Immature natural killer cell (primary cell): ENCODE results near the gene SNX24. TPM values are rescaled to one million over a fixed set of nuclear protein-coding genes. Genes with fewer than 3 reads are reported as not detected.

Experiments
- DNase-seq, 3 donors: peaks; one replicate each; pipeline ENCODE4 v3.0.0; 2022; ENCODE audit warnings: mixed read lengths in 1 of 3
- H3K27ac Mint-ChIP-seq, 6 donors: one replicate each; pipeline ENCODE4 v1.8.0; 2020; ENCODE audit warnings: mixed read lengths in 6 of 6, mild to moderate bottlenecking in 5 of 6, inconsistent platforms in 4 of 6, moderate library complexity in 3 of 6
- H3K27me3 Mint-ChIP-seq, 3 donors: one replicate each; pipeline ENCODE4 v1.8.0; 2020 to 2021; ENCODE audit warnings: low read depth in 3 of 3, mild to moderate bottlenecking in 3 of 3, mixed read lengths in 3 of 3, moderate library complexity in 3 of 3, inconsistent platforms in 1 of 3
- H3K36me3 Mint-ChIP-seq, 3 donors: one replicate each; pipeline ENCODE4 v1.8.0; 2020; ENCODE audit warnings: mixed read lengths in 3 of 3, inconsistent platforms in 2 of 3, mild to moderate bottlenecking in 2 of 3
- H3K4me1 Mint-ChIP-seq, 2 donors: one replicate each; pipeline ENCODE4 v1.8.0; 2020; ENCODE audit warnings: inconsistent platforms in 2 of 2, mild to moderate bottlenecking in 2 of 2, mixed read lengths in 2 of 2, moderate library complexity in 1 of 2
- H3K4me3 Mint-ChIP-seq, 5 donors: one replicate each; pipeline ENCODE4 v1.8.0; 2020; ENCODE audit warnings: mild to moderate bottlenecking in 5 of 5, mixed read lengths in 5 of 5, inconsistent platforms in 3 of 5, moderate library complexity in 3 of 5
- H3K9me3 Mint-ChIP-seq, 6 donors: one replicate each; pipeline ENCODE4 v1.8.0; 2020; ENCODE audit warnings: mild to moderate bottlenecking in 6 of 6, mixed read lengths in 6 of 6, inconsistent platforms in 4 of 6, moderate library complexity in 3 of 6
- polyA plus RNA-seq, 3 donors: library from polyadenylated mRNA; unstranded; fragments of 300-500 nt; fragmentation: Illumina TruSeq; gene quantifications; one replicate each; pipeline ENCODE4 v1.2.3, GENCODE V29; 2021

Gene SNX24
- polyA plus RNA-seq, 3 donors from 2014 or later = 2.1 to 6.4 (median 2.9) TPM

- DNase-seq = no peak
- Mint-ChIP-seq H3K4me3 (no peak overlapping the region), H3K36me3 (peaks cover 0 to 12% (median 3%) of the 10 kb centered on the region in 3 donors), H3K27me3 (no peaks in the 10 kb centered on the region), H3K4me1 (peaks cover 5 to 15% of the 10 kb centered on the region in 2 donors), H3K27ac (no peak overlapping the region), H3K9me3 (no peaks in the 10 kb centered on the region)
Measured at GRCh38 chr5:122880749-122881148, 35.3 kb downstream of the SNX24 start.

- H3K4me3 Mint-ChIP-seq = no peak overlapping the region
- H3K27me3 Mint-ChIP-seq = peaks cover 0 to 3% (median 0%) of the 10 kb centered on the region in 3 donors
- no peak for DNase-seq
- peak overlapping the region in 1 of 6 donors; percentile 7 for H3K27ac Mint-ChIP-seq
- H3K4me1 Mint-ChIP-seq = peaks cover 0 to under 1% of the 10 kb centered on the region in 2 donors
- H3K9me3 Mint-ChIP-seq = no peaks in the 10 kb centered on the region
- H3K36me3 Mint-ChIP-seq = peaks cover 0 to 5% (median 0%) of the 10 kb centered on the region in 3 donors
Measured at GRCh38 chr5:122882831-122883230, 37.4 kb downstream of the SNX24 start.

GRCh38 chr5:122885045-122885517 is 39.7 kb downstream of the SNX24 start:
- peaks cover 0 to 3% (median 0%) of the 10 kb centered on the region in 3 donors for H3K27me3 Mint-ChIP-seq
- H3K4me3 Mint-ChIP-seq = no peak overlapping the region
- no peak for DNase-seq
- H3K4me1 Mint-ChIP-seq = no peaks in the 10 kb centered on the region
- no peaks in the 10 kb centered on the region for H3K9me3 Mint-ChIP-seq
- H3K27ac Mint-ChIP-seq = no peak overlapping the region
- H3K36me3 Mint-ChIP-seq = no peaks in the 10 kb centered on the region

- DNase-seq = no peak
- peak overlapping the region in 1 of 6 donors; percentile 7 for H3K27ac Mint-ChIP-seq
- no peak overlapping the region for H3K4me3 Mint-ChIP-seq
- H3K9me3 Mint-ChIP-seq = no peaks in the 10 kb centered on the region
- H3K27me3 Mint-ChIP-seq = peaks cover 0 to 3% (median 0%) of the 10 kb centered on the region in 3 donors
- H3K4me1 Mint-ChIP-seq = no peaks in the 10 kb centered on the region
- no peaks in the 10 kb centered on the region for H3K36me3 Mint-ChIP-seq
Measured at GRCh38 chr5:122885891-122886290, 40.5 kb downstream of the SNX24 start.

DNA sequence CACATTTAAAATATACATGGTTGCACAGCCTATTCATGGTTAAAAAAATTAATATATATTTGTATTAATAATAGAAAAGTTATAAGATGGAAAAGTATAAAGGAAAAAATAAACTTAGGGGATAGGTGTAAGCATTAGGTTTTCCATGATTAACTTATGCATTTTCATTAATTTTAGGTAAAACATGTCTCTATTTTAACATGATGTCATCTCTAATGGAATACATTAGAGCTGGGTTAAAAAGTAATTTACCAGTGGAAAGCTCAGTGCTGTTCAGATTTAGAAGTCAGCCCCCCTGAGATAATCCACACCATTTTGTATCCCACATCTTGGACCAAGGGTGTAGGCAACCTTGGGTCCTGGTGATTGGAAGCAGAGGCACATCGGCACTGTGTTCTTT is 49.7 kb downstream of the SNX24 start:
- Mint-ChIP-seq H3K4me3 (no peak overlapping the region), H3K9me3 (no peaks in the 10 kb centered on the region), H3K27me3 (no peaks in the 10 kb centered on the region), H3K36me3 (no peaks in the 10 kb centered on the region), H3K27ac (no peak overlapping the region), H3K4me1 (no peaks in the 10 kb centered on the region)
- DNase-seq = no peak

- Mint-ChIP-seq H3K9me3 (no peaks in the 10 kb centered on the region), H3K27me3 (no peaks in the 10 kb centered on the region), H3K36me3 (no peaks in the 10 kb centered on the region), H3K4me3 (no peak overlapping the region), H3K27ac (no peak overlapping the region), H3K4me1 (peaks cover 4 to 7% of the 10 kb centered on the region in 2 donors)
- peak in 1 of 3 donors; percentile 9 for DNase-seq
Measured at GRCh38 chr5:122896598-122897282, 51.3 kb downstream of the SNX24 start.

GRCh38 chr5:122897283-122897602 is 51.8 kb downstream of the SNX24 start:
- no peak overlapping the region for H3K27ac Mint-ChIP-seq
- no peak overlapping the region for H3K4me3 Mint-ChIP-seq
- H3K36me3 Mint-ChIP-seq = no peaks in the 10 kb centered on the region
- H3K27me3 Mint-ChIP-seq = peaks cover 0 to 3% (median 0%) of the 10 kb centered on the region in 3 donors
- H3K9me3 Mint-ChIP-seq = no peaks in the 10 kb centered on the region
- DNase-seq = no peak
- peaks cover 9 to 12% of the 10 kb centered on the region in 2 donors for H3K4me1 Mint-ChIP-seq

DNA sequence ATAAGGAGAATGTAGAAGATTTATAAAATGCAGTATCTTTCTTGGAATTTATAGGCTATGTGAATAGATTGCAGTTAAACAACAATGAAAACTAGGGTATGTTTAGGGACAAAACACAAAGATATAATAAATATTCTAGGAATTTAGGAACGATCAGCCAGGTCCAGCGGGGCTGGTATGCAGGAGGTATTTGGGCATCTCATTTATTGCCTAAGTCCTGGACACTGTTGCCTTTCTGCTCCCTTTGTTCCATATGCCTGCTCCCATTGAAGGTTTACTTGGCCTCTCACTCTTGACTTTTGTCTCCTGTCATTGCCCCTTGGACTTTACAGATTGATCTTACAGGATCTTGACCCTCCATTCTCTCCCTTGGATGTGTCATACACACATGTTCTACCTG is 55.9 kb downstream of the SNX24 start:
- Mint-ChIP-seq H3K4me3 (no peak overlapping the region), H3K27me3 (peaks cover 0 to 7% (median 4%) of the 10 kb centered on the region in 3 donors), H3K27ac (no peak overlapping the region), H3K36me3 (no peaks in the 10 kb centered on the region), H3K4me1 (peaks cover 22 to 26% of the 10 kb centered on the region in 2 donors), H3K9me3 (no peaks in the 10 kb centered on the region)
- no peak for DNase-seq

- Mint-ChIP-seq H3K9me3 (no peaks in the 10 kb centered on the region), H3K36me3 (no peaks in the 10 kb centered on the region), H3K27ac (no peak overlapping the region), H3K4me3 (peak overlapping the region; percentile 28 to 74 (median 31)), H3K4me1 (peaks cover 22 to 26% of the 10 kb centered on the region in 2 donors), H3K27me3 (peaks cover 0 to 7% (median 4%) of the 10 kb centered on the region in 3 donors)
- DNase-seq = peak; percentile 17 to 35 (median 34)
Measured at GRCh38 chr5:122902263-122902662, 56.9 kb downstream of the SNX24 start.

GRCh38 chr5:122906768-122907167 is 61.4 kb downstream of the SNX24 start:
- no peak for DNase-seq
- H3K4me3 Mint-ChIP-seq = no peak overlapping the region
- no peaks in the 10 kb centered on the region for H3K36me3 Mint-ChIP-seq
- H3K27me3 Mint-ChIP-seq = peaks cover 0 to 7% (median 5%) of the 10 kb centered on the region in 3 donors
- peaks cover 0 to 2% (median 0%) of the 10 kb centered on the region in 6 donors for H3K9me3 Mint-ChIP-seq
- H3K27ac Mint-ChIP-seq = no peak overlapping the region
- peaks cover 18 to 19% of the 10 kb centered on the region in 2 donors for H3K4me1 Mint-ChIP-seq

- Mint-ChIP-seq H3K27me3 (peaks cover 0 to 5% (median 3%) of the 10 kb centered on the region in 3 donors), H3K9me3 (peaks cover 0 to 2% (median 0%) of the 10 kb centered on the region in 6 donors)
Measured at GRCh38 chr5:122907276-122907675, 61.9 kb downstream of the SNX24 start.

GRCh38 chr5:122908108-122908507 is 62.7 kb downstream of the SNX24 start:
- Mint-ChIP-seq H3K27ac (no peak overlapping the region), H3K9me3 (peaks cover 0 to 5% (median 0%) of the 10 kb centered on the region in 6 donors), H3K4me1 (peaks cover 4 to 5% of the 10 kb centered on the region in 2 donors), H3K36me3 (no peaks in the 10 kb centered on the region), H3K4me3 (no peak overlapping the region), H3K27me3 (peaks cover 0 to 5% (median 3%) of the 10 kb centered on the region in 3 donors)
- DNase-seq = no peak

More at GRCh38 chr5:122907276-122907675, 61.9 kb downstream of the SNX24 start:
- H3K36me3 Mint-ChIP-seq = no peaks in the 10 kb centered on the region
- no peak overlapping the region for H3K27ac Mint-ChIP-seq
- H3K4me1 Mint-ChIP-seq = peaks cover 13 to 14% of the 10 kb centered on the region in 2 donors
- no peak for DNase-seq
- no peak overlapping the region for H3K4me3 Mint-ChIP-seq

GRCh38 chr5:122908662-122909061 is 63.2 kb downstream of the SNX24 start:
- Mint-ChIP-seq H3K27me3 (peaks cover 0 to 2% (median 0%) of the 10 kb centered on the region in 3 donors), H3K27ac (no peak overlapping the region), H3K9me3 (peaks cover 0 to 5% (median 0%) of the 10 kb centered on the region in 6 donors), H3K36me3 (no peaks in the 10 kb centered on the region), H3K4me3 (no peak overlapping the region), H3K4me1 (no peaks in the 10 kb centered on the region)
- no peak for DNase-seq

DNA sequence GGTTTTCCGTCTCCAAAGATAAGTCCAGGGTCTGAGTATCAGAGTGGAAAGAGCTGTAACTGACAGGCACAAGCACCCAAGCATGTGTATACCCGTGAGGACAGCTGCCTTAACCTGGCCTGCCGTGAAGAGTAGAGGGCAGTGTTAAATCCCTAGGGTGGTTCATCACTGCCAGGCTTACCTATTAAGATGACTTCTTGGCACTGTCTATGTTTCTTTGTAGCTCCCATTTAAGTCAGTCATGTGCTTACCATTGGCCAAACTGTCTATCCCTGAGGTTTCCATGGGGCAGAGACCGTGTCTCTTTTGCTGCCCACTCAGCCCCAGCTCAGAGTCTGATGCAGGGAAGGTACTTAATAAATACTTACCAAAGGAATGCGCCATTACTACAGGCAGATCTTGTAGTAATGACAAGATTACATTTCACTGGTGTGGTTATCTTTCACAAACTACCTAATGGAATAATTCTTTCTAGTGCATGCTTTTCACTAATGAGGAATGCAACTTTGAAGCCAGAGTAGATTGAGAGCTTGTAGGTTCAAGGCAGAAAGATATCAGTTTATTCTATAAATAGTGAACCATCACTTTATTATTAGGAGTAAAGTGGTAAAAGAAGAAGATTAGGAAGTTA is 64.2 kb downstream of the SNX24 start:
- no peak for DNase-seq

More for the DNA sequence above, 64.2 kb downstream of the SNX24 start:
- H3K27me3 Mint-ChIP-seq = peaks cover 0 to 1% (median 0%) of the 10 kb centered on the region in 3 donors
- H3K27ac Mint-ChIP-seq = no peak overlapping the region
- H3K9me3 Mint-ChIP-seq = peaks cover 0 to 5% (median 0%) of the 10 kb centered on the region in 6 donors
- no peak overlapping the region for H3K4me3 Mint-ChIP-seq
- H3K4me1 Mint-ChIP-seq = no peaks in the 10 kb centered on the region
- H3K36me3 Mint-ChIP-seq = no peaks in the 10 kb centered on the region
